HG02759 (cell line): Measurements from ENCODE around the gene UBL4B.

Experiments used
- ATAC-seq: cut with Tn5 transposase; IDR thresholded peaks from one replicate; pipeline ENCODE4 v1.9.1; 2021; ENCODE audit warnings: mild to moderate bottlenecking, moderate library complexity; ENCODE audit not compliant: unreplicated experiment

The UBL4B gene

GRCh38 chr1:110112656-110113055, 413 bp downstream of the UBL4B start:
- ATAC-seq: no peak

- no peak for ATAC-seq
Observed at GRCh38 chr1:110113551-110113950, 1.3 kb downstream of the UBL4B start.

GRCh38 chr1:110114173-110114572, 1.9 kb downstream of the UBL4B start:
- no peak for ATAC-seq

GRCh38 chr1:110114784-110115183, 2.5 kb downstream of the UBL4B start:
- no peak for ATAC-seq

GRCh38 chr1:110118636-110119396, 6.6 kb downstream of the UBL4B start:
- no peak for ATAC-seq

GRCh38 chr1:110119843-110120242, 7.6 kb downstream of the UBL4B start:
- no peak for ATAC-seq

GRCh38 chr1:110120960-110121561, 8.8 kb downstream of the UBL4B start:
- no peak for ATAC-seq

- no peak for ATAC-seq
Observed at GRCh38 chr1:110123224-110123623, 11.0 kb downstream of the UBL4B start.

GRCh38 chr1:110125810-110126209, 13.6 kb downstream of the UBL4B start:
- ATAC-seq: no peak

GRCh38 chr1:110130113-110130591, 17.9 kb downstream of the UBL4B start:
- no peak for ATAC-seq

- ATAC-seq: no peak
Observed at GRCh38 chr1:110130989-110131388, 18.7 kb downstream of the UBL4B start.

- ATAC-seq: no peak
Observed at GRCh38 chr1:110132682-110133081, 20.4 kb downstream of the UBL4B start.

GRCh38 chr1:110133436-110133835, 21.2 kb downstream of the UBL4B start:
- ATAC-seq: no peak

- no peak for ATAC-seq
Observed at GRCh38 chr1:110134050-110134595, 21.9 kb downstream of the UBL4B start.

GRCh38 chr1:110135246-110135645, 23.0 kb downstream of the UBL4B start:
- ATAC-seq: no peak

- ATAC-seq: no peak
Observed at GRCh38 chr1:110135666-110136065, 23.4 kb downstream of the UBL4B start.

- ATAC-seq: no peak
Observed at GRCh38 chr1:110136911-110137310, 24.7 kb downstream of the UBL4B start.

- no peak for ATAC-seq
Observed at GRCh38 chr1:110138956-110139355, 26.7 kb downstream of the UBL4B start.

GRCh38 chr1:110144366-110144765, 32.1 kb downstream of the UBL4B start:
- no peak for ATAC-seq

GRCh38 chr1:110148961-110149360, 36.7 kb downstream of the UBL4B start:
- no peak for ATAC-seq

GRCh38 chr1:110150330-110151174, 38.3 kb downstream of the UBL4B start, which contains the start of gene SLC6A17:
SLC6A17 (plus strand) TSS chr1:110150494; CDS start chr1:110166930, 16,436 bp downstream.
- no peak for ATAC-seq
